SJSA1 (cell line): ENCODE results near the gene FN1. TPM values are rescaled to one million over a fixed set of nuclear protein-coding genes. Genes with fewer than 3 reads are reported as not detected.

Experiments used
- DNase-seq, 2 experiments: peaks; one replicate each; pipeline ENCODE4 v3.0.0-alpha.2; 2015 to 2020; ENCODE audit warnings: low spot score in 2 of 2, low read depth in 1 of 2
- H3K27ac ChIP-seq: fragments of 250-450 bp; sonication (Bioruptor Pico); 2 replicates; pipeline ENCODE4 v1.5.1; 2020; ENCODE audit warnings: mild to moderate bottlenecking, moderate library complexity
- H3K27me3 ChIP-seq: fragments of 250-450 bp; sonication (Bioruptor Pico); replicated peaks from 2 replicates; pipeline ENCODE4 v1.5.1; 2020; ENCODE audit warnings: mild to moderate bottlenecking, moderate library complexity
- H3K36me3 ChIP-seq: fragments of 250-450 bp; sonication (Bioruptor Pico); 2 replicates; pipeline ENCODE4 v1.5.1; 2020; ENCODE audit warnings: mild to moderate bottlenecking
- H3K4me1 ChIP-seq: fragments of 250-450 bp; sonication (Bioruptor Pico); replicated peaks from 2 replicates; pipeline ENCODE4 v1.6.1; 2021; ENCODE audit warnings: mild to moderate bottlenecking
- H3K4me3 ChIP-seq: fragments of 250-450 bp; sonication (Bioruptor Pico); 2 replicates; pipeline ENCODE4 v1.5.1; 2020; ENCODE audit warnings: mild to moderate bottlenecking
- H3K9me3 ChIP-seq: fragments of 250-450 bp; sonication (Bioruptor Pico); replicated peaks from 2 replicates; pipeline ENCODE4 v1.5.1; 2020; ENCODE audit warnings: mild to moderate bottlenecking
- total RNA-seq: library from RNA; depleted of rRNA; stranded (reverse); fragments of >200 nt; shearing (Covaris generic); gene quantifications from 2 replicates; pipeline ENCODE4 v1.2.3, GENCODE V29; 2014

Gene FN1
- total RNA-seq, 1 experiment from 2014 or later = 887 TPM

GRCh38 chr2:215423234-215423633, 12.6 kb downstream of the FN1 start:
- H3K4me3 ChIP-seq = no peak overlapping the region
- no peak for DNase-seq
- no peak overlapping the region for H3K27ac ChIP-seq
- no peaks in the 10 kb centered on the region for H3K27me3 ChIP-seq
- H3K36me3 ChIP-seq = peaks cover 97% of the 10 kb centered on the region
- no peaks in the 10 kb centered on the region for H3K9me3 ChIP-seq
- no peaks in the 10 kb centered on the region for H3K4me1 ChIP-seq

GRCh38 chr2:215422676-215423075, 13.2 kb downstream of the FN1 start:
- H3K4me1 ChIP-seq = no peaks in the 10 kb centered on the region

GRCh38 chr2:215421859-215422461, 13.9 kb downstream of the FN1 start:
- no peak for DNase-seq
- Histone ChIP-seq H3K27me3 (no peaks in the 10 kb centered on the region), H3K4me1 (no peaks in the 10 kb centered on the region), H3K27ac (no peak overlapping the region), H3K9me3 (no peaks in the 10 kb centered on the region), H3K36me3 (peaks cover 97% of the 10 kb centered on the region), H3K4me3 (no peak overlapping the region)

More at GRCh38 chr2:215422676-215423075, 13.2 kb downstream of the FN1 start:
- no peak overlapping the region for H3K4me3 ChIP-seq
- DNase-seq = no peak
- H3K36me3 ChIP-seq = peaks cover 97% of the 10 kb centered on the region
- H3K9me3 ChIP-seq = no peaks in the 10 kb centered on the region
- H3K27me3 ChIP-seq = no peaks in the 10 kb centered on the region
- no peak overlapping the region for H3K27ac ChIP-seq

GRCh38 chr2:215420471-215420935, 15.4 kb downstream of the FN1 start:
- 0 out of 2 replicates have a peak, but pooled peaks cover 6% of the 10 kb centered on the region for H3K4me1 ChIP-seq
- DNase-seq = no peak
- H3K4me3 ChIP-seq = no peak overlapping the region

GRCh38 chr2:215419769-215420470, 15.9 kb downstream of the FN1 start:
- DNase-seq = no peak
- Histone ChIP-seq H3K9me3 (no peaks in the 10 kb centered on the region), H3K4me1 (0 out of 2 replicates have a peak, but pooled peaks cover 6% of the 10 kb centered on the region), H3K27me3 (no peaks in the 10 kb centered on the region), H3K27ac (no peak overlapping the region), H3K36me3 (peaks cover 97% of the 10 kb centered on the region), H3K4me3 (no peak overlapping the region)

More at GRCh38 chr2:215420471-215420935, 15.4 kb downstream of the FN1 start:
- Histone ChIP-seq H3K27ac (no peak overlapping the region), H3K36me3 (peaks cover 98% of the 10 kb centered on the region), H3K9me3 (no peaks in the 10 kb centered on the region), H3K27me3 (no peaks in the 10 kb centered on the region)

GRCh38 chr2:215419113-215419512, 16.8 kb downstream of the FN1 start:
- peaks cover 97% of the 10 kb centered on the region for H3K36me3 ChIP-seq
- H3K27ac ChIP-seq = no peak overlapping the region
- H3K4me1 ChIP-seq = 0 out of 2 replicates have a peak, but pooled peaks cover 6% of the 10 kb centered on the region
- H3K9me3 ChIP-seq = no peaks in the 10 kb centered on the region
- no peaks in the 10 kb centered on the region for H3K27me3 ChIP-seq
- H3K4me3 ChIP-seq = no peak overlapping the region
- DNase-seq = no peak

- Histone ChIP-seq H3K27ac (no peak overlapping the region), H3K4me1 (0 out of 2 replicates have a peak, but pooled peaks cover 6% of the 10 kb centered on the region), H3K36me3 (peaks cover 97% of the 10 kb centered on the region), H3K27me3 (no peaks in the 10 kb centered on the region), H3K9me3 (no peaks in the 10 kb centered on the region), H3K4me3 (no peak overlapping the region)
- no peak for DNase-seq
Measured at GRCh38 chr2:215418064-215418963, 17.6 kb downstream of the FN1 start.

- H3K27me3 ChIP-seq = no peaks in the 10 kb centered on the region
- H3K36me3 ChIP-seq = peaks cover 96% of the 10 kb centered on the region
- 0 out of 2 replicates have a peak, but pooled peaks cover 6% of the 10 kb centered on the region for H3K4me1 ChIP-seq
- no peak overlapping the region for H3K27ac ChIP-seq
- no peak overlapping the region for H3K4me3 ChIP-seq
- no peak for DNase-seq
- H3K9me3 ChIP-seq = no peaks in the 10 kb centered on the region
Measured at GRCh38 chr2:215417400-215417951, 18.4 kb downstream of the FN1 start.

- H3K36me3 ChIP-seq = peaks cover 96% of the 10 kb centered on the region
- peaks cover 10% of the 10 kb centered on the region for H3K4me1 ChIP-seq
- DNase-seq = no peak
Measured at GRCh38 chr2:215416656-215417055, 19.2 kb downstream of the FN1 start.

GRCh38 chr2:215415820-215416577, 19.9 kb downstream of the FN1 start:
- DNase-seq = no peak
- H3K9me3 ChIP-seq = no peaks in the 10 kb centered on the region
- H3K4me3 ChIP-seq = no peak overlapping the region
- H3K4me1 ChIP-seq = peaks cover 17% of the 10 kb centered on the region
- no peak overlapping the region for H3K27ac ChIP-seq
- H3K36me3 ChIP-seq = peaks cover 89% of the 10 kb centered on the region
- no peaks in the 10 kb centered on the region for H3K27me3 ChIP-seq

More at GRCh38 chr2:215416656-215417055, 19.2 kb downstream of the FN1 start:
- H3K4me3 ChIP-seq = no peak overlapping the region
- H3K9me3 ChIP-seq = no peaks in the 10 kb centered on the region
- H3K27ac ChIP-seq = no peak overlapping the region
- H3K27me3 ChIP-seq = no peaks in the 10 kb centered on the region

- no peak overlapping the region for H3K27ac ChIP-seq
- DNase-seq = no peak
- no peak overlapping the region for H3K4me3 ChIP-seq
- H3K36me3 ChIP-seq = peaks cover 83% of the 10 kb centered on the region
- no peaks in the 10 kb centered on the region for H3K27me3 ChIP-seq
- peaks cover 22% of the 10 kb centered on the region for H3K4me1 ChIP-seq
- H3K9me3 ChIP-seq = no peaks in the 10 kb centered on the region
Measured at GRCh38 chr2:215415218-215415617, 20.6 kb downstream of the FN1 start.

GRCh38 chr2:215414674-215415073, 21.2 kb downstream of the FN1 start:
- Histone ChIP-seq H3K27ac (no peak overlapping the region), H3K4me1 (peaks cover 27% of the 10 kb centered on the region), H3K4me3 (no peak overlapping the region), H3K27me3 (no peaks in the 10 kb centered on the region), H3K36me3 (peaks cover 83% of the 10 kb centered on the region), H3K9me3 (no peaks in the 10 kb centered on the region)
- DNase-seq = no peak

GRCh38 chr2:215413974-215414373, 21.9 kb downstream of the FN1 start:
- Histone ChIP-seq H3K27me3 (no peaks in the 10 kb centered on the region), H3K27ac (no peak overlapping the region), H3K36me3 (peaks cover 83% of the 10 kb centered on the region), H3K4me3 (no peak overlapping the region), H3K4me1 (peaks cover 34% of the 10 kb centered on the region), H3K9me3 (no peaks in the 10 kb centered on the region)
- no peak for DNase-seq
